ENCODE measurements around the gene TXNDC8. TPM values are rescaled to one million over a fixed set of nuclear protein-coding genes. Genes with fewer than 3 reads are reported as not detected.
"Not testable (repeated sequence)": the region's sequence is repeated elsewhere in the genome, so short reads cannot be mapped to it uniquely, and the experiment has no call there.

Gene TXNDC8
- polyA plus RNA-seq, 1 experiment = not detected

GRCh38 chr9:110320651-110321445 lies 16.8 kb downstream of the TXNDC8 start:
- ChIA-PET POLR2A (no interaction called here), CTCF (no interaction called here)
- no peaks in the 10 kb centered on the region for H3K27me3 ChIP-seq (ENCODE audit: control insufficient read depth, insufficient read depth, low read length)
- TF ChIP-seq CTCF (IDR thresholded peaks at IDR 0.05; ENCODE audit: low read depth, low read length) = no peak
- no peak for DNase-seq (ENCODE audit: low read depth, low spot score)
- no peaks in the 10 kb centered on the region for H3K9me3 ChIP-seq (ENCODE audit: control insufficient read depth, insufficient read depth, low read length)
- no peak overlapping the region for H3K4me3 ChIP-seq (ENCODE audit: low read depth, low read length)
- no peak overlapping the region for H3K27ac ChIP-seq (ENCODE audit: low read depth, low read length)

GRCh38 chr9:110319781-110320492 lies 17.7 kb downstream of the TXNDC8 start:
- CTCF ChIA-PET = no interaction called here
- POLR2A ChIA-PET = no interaction called here
- DNase-seq (ENCODE audit: low read depth, low spot score) = no peak

GRCh38 chr9:110317911-110318310 lies 19.8 kb downstream of the TXNDC8 start:
- ChIA-PET POLR2A (no interaction called here), CTCF (no interaction called here)
- TF ChIP-seq CTCF (IDR thresholded peaks at IDR 0.05; ENCODE audit: low read depth, low read length) = no peak
- Histone ChIP-seq H3K9me3 (ENCODE audit: control insufficient read depth, insufficient read depth, low read length) (no peaks in the 10 kb centered on the region), H3K27me3 (ENCODE audit: control insufficient read depth, insufficient read depth, low read length) (no peaks in the 10 kb centered on the region), H3K4me3 (ENCODE audit: low read depth, low read length) (no peak overlapping the region), H3K27ac (ENCODE audit: low read depth, low read length) (no peak overlapping the region)
- no peak for DNase-seq (ENCODE audit: low read depth, low spot score)

More at GRCh38 chr9:110319781-110320492, 17.7 kb downstream of the TXNDC8 start:
- Histone ChIP-seq H3K9me3 (ENCODE audit: control insufficient read depth, insufficient read depth, low read length) (no peaks in the 10 kb centered on the region), H3K4me3 (ENCODE audit: low read depth, low read length) (no peak overlapping the region), H3K27me3 (ENCODE audit: control insufficient read depth, insufficient read depth, low read length) (no peaks in the 10 kb centered on the region), H3K27ac (ENCODE audit: low read depth, low read length) (no peak overlapping the region)
- no peak for TF ChIP-seq CTCF (IDR thresholded peaks at IDR 0.05; ENCODE audit: low read depth, low read length)

- Histone ChIP-seq H3K27ac (ENCODE audit: low read depth, low read length) (no peak overlapping the region), H3K27me3 (ENCODE audit: control insufficient read depth, insufficient read depth, low read length) (no peaks in the 10 kb centered on the region), H3K4me3 (ENCODE audit: low read depth, low read length) (no peak overlapping the region), H3K9me3 (ENCODE audit: control insufficient read depth, insufficient read depth, low read length) (no peaks in the 10 kb centered on the region; the same call in 1 of the 2 replicates)
- TF ChIP-seq CTCF (IDR thresholded peaks at IDR 0.05; ENCODE audit: low read depth, low read length) = no peak
- POLR2A ChIA-PET = no interaction called here
- CTCF ChIA-PET = no interaction called here
- no peak for DNase-seq (ENCODE audit: low read depth, low spot score)
These were observed 21.2 kb downstream of the TXNDC8 start for GRCh38 chr9:110316261-110317075.

- POLR2A ChIA-PET = not testable (repeated sequence)
These were observed 25.7 kb downstream of the TXNDC8 start for GRCh38 chr9:110311978-110312377.

More at GRCh38 chr9:110311978-110312377, 25.7 kb downstream of the TXNDC8 start:
- H3K27ac ChIP-seq (ENCODE audit: low read depth, low read length); H3K4me3 ChIP-seq (ENCODE audit: low read depth, low read length); H3K9me3 ChIP-seq (ENCODE audit: control insufficient read depth, insufficient read depth, low read length); CTCF ChIA-PET; DNase-seq (ENCODE audit: low read depth, low spot score); H3K27me3 ChIP-seq (ENCODE audit: control insufficient read depth, insufficient read depth, low read length): not testable (repeated sequence)

Data from AG04450 (cell line).